HG02759 (cell line): ENCODE data around the gene PIK3C3.
A peak's percentile ranks its signal among the peaks of the same experiment; 100 is the strongest.

Experiments used
- ATAC-seq: cut with Tn5 transposase; IDR thresholded peaks from one replicate; pipeline ENCODE4 v1.9.1; 2021; ENCODE audit warnings: mild to moderate bottlenecking, moderate library complexity; ENCODE audit not compliant: unreplicated experiment

Gene PIK3C3

GRCh38 chr18:42113529-42114191 is 158.6 kb downstream of the PIK3C3 start:
- peak; percentile 49 for ATAC-seq

GRCh38 chr18:42114310-42114943 is 159.4 kb downstream of the PIK3C3 start:
- ATAC-seq = peak; percentile 85

- ATAC-seq = no peak
These were observed 171.6 kb downstream of the PIK3C3 start for GRCh38 chr18:42126586-42126985.

- no peak for ATAC-seq
These were observed 176.3 kb downstream of the PIK3C3 start for GRCh38 chr18:42131066-42131929.

- no peak for ATAC-seq
These were observed 176.9 kb downstream of the PIK3C3 start for GRCh38 chr18:42131930-42132244.
